ENCODE data around the gene ERCC3. TPM values are rescaled to one million over a fixed set of nuclear protein-coding genes. Genes with fewer than 3 reads are reported as not detected.

ERCC3 gene
- total RNA-seq: 19.0 TPM

GRCh38 chr2:127293748-127294562 is at the start of gene ERCC3:
Gene ERCC3 (minus strand): TSS chr2:127294144. CDS start chr2:127294081, 63 bp downstream.
- peak; percentile 85 for ATAC-seq

GRCh38 chr2:127343277-127343676 is 49.3 kb upstream of the ERCC3 start:
- ATAC-seq: no peak

- no peak for ATAC-seq
Observed at GRCh38 chr2:127342101-127342500, 48.2 kb upstream of the ERCC3 start.

- ATAC-seq: no peak
Observed at GRCh38 chr2:127332335-127332734, 38.4 kb upstream of the ERCC3 start.

GRCh38 chr2:127330753-127331152 is 36.8 kb upstream of the ERCC3 start:
- ATAC-seq: no peak

- ATAC-seq: no peak
Observed at GRCh38 chr2:127326289-127326945, 32.5 kb upstream of the ERCC3 start.

GRCh38 chr2:127324635-127325034 is 30.7 kb upstream of the ERCC3 start:
- ATAC-seq: no peak

- no peak for ATAC-seq
Observed at GRCh38 chr2:127321303-127321702, 27.4 kb upstream of the ERCC3 start.

- ATAC-seq: no peak
Observed at GRCh38 chr2:127320586-127321275, 26.8 kb upstream of the ERCC3 start.

- ATAC-seq: no peak
Observed at GRCh38 chr2:127320067-127320466, 26.1 kb upstream of the ERCC3 start.

GRCh38 chr2:127314193-127314988 is 20.4 kb upstream of the ERCC3 start:
- no peak for ATAC-seq

GRCh38 chr2:127313406-127313805 is 19.5 kb upstream of the ERCC3 start:
- peak; percentile 37 for ATAC-seq

- no peak for ATAC-seq
Observed at GRCh38 chr2:127310980-127311379, 17.0 kb upstream of the ERCC3 start.

- no peak for ATAC-seq
Observed at GRCh38 chr2:127309468-127309867, 15.5 kb upstream of the ERCC3 start.

- ATAC-seq: no peak
Observed at GRCh38 chr2:127308586-127309138, 14.7 kb upstream of the ERCC3 start.

GRCh38 chr2:127305990-127306585 is 12.1 kb upstream of the ERCC3 start:
- no peak for ATAC-seq

GRCh38 chr2:127302168-127302567 is 8.2 kb upstream of the ERCC3 start:
- ATAC-seq: no peak

- ATAC-seq: peak; percentile 45
Observed at GRCh38 chr2:127293386-127293747, 577 bp downstream of the ERCC3 start.

- no peak for ATAC-seq
Observed at GRCh38 chr2:127288274-127288673, 5.7 kb downstream of the ERCC3 start.

GRCh38 chr2:127283275-127283674 is 10.7 kb downstream of the ERCC3 start:
- ATAC-seq: no peak

GRCh38 chr2:127280693-127281092 is 13.3 kb downstream of the ERCC3 start:
- ATAC-seq: no peak

- ATAC-seq: no peak
Observed at GRCh38 chr2:127279781-127280180, 14.2 kb downstream of the ERCC3 start.
